ENCODE data around the gene FOXL1. TPM values are rescaled to one million over a fixed set of nuclear protein-coding genes. Genes with fewer than 3 reads are reported as not detected.

Gene FOXL1
- total RNA-seq, 1 donor from 2014 or later, result 0.07 TPM

DNA sequence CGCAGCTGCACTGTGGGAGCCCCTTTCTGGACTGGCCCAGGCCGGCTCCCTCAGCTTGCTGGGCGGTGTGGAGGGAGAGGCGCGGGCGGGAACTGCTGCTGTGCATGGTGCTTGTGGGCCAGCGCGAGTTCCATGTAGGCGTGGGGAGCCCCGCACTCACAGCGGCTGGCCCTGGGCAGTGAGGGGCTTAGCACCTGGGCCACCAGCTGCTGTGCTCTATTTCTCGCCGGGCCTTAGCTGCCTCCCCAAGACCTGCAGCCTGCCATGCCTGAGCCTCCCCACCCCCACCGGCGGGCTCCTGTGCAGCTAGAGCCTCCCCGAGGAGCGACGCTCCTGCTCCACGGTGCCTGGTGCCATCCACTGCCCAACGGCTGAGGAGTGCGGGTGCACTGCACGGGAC lies 25.0 kb upstream of the FOXL1 start:
- Histone ChIP-seq H3K27me3 (peaks cover 9% of the 10 kb centered on the region), H3K79me2 (ENCODE audit: low read depth) (peaks cover 15% of the 10 kb centered on the region), H3K36me3 (no peaks in the 10 kb centered on the region), H3K4me2 (no peak overlapping the region), H3K9ac (no peak overlapping the region), H2AFZ (replicated peaks) (no peak overlapping the region), H3K9me3 (ENCODE audit: low read depth) (no peaks in the 10 kb centered on the region), H3K4me1 (no peaks in the 10 kb centered on the region), H3F3A (ENCODE audit: low read depth) (no peaks in the 10 kb centered on the region), H4K20me1 (ENCODE audit: low read depth) (no peaks in the 10 kb centered on the region), H3K27ac (no peak overlapping the region), H3K4me3 (no peak overlapping the region)
- Mint-ChIP-seq H3K9me3 (no peaks in the 10 kb centered on the region), H3K27me3 (ENCODE audit: insufficient read depth, low read depth) (peaks cover 11% of the 10 kb centered on the region), H3K4me3 (no peak overlapping the region), H3K27ac (no peak overlapping the region), H3K36me3 (no peaks in the 10 kb centered on the region), H3K4me1 (peaks cover 23% of the 10 kb centered on the region)
- TF ChIP-seq, protein P1, sequence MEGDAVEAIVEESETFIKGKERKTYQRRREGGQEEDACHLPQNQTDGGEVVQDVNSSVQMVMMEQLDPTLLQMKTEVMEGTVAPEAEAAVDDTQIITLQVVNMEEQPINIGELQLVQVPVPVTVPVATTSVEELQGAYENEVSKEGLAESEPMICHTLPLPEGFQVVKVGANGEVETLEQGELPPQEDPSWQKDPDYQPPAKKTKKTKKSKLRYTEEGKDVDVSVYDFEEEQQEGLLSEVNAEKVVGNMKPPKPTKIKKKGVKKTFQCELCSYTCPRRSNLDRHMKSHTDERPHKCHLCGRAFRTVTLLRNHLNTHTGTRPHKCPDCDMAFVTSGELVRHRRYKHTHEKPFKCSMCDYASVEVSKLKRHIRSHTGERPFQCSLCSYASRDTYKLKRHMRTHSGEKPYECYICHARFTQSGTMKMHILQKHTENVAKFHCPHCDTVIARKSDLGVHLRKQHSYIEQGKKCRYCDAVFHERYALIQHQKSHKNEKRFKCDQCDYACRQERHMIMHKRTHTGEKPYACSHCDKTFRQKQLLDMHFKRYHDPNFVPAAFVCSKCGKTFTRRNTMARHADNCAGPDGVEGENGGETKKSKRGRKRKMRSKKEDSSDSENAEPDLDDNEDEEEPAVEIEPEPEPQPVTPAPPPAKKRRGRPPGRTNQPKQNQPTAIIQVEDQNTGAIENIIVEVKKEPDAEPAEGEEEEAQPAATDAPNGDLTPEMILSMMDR (IDR thresholded peaks at IDR 0.05), result no peak
- TF ChIP-seq EZH2 (IDR thresholded peaks at IDR 0.05), result no peak
- TF ChIP-seq EZH2phosphoT487 (IDR thresholded peaks at IDR 0.05), result no peak
- no peak for DNase-seq (ENCODE audit: low spot score)

DNA sequence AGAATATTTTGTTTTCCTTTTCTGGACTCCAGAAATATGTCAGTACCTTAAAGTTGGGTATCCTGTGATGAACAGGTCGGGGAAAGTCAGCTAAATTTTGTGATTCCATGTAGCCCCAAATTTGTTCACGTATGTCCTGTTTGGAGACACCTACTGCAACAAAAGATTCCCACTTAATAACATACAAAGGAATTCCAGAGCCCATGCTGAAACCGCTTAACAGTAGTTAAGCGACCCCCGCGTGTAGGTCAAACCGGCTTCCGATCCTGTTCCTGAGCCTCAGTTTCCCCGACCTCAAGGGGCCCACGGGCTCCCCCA lies 23.8 kb upstream of the FOXL1 start:
- Histone ChIP-seq H3K4me1 (no peaks in the 10 kb centered on the region), H4K20me1 (ENCODE audit: low read depth) (no peaks in the 10 kb centered on the region), H3K9me3 (ENCODE audit: low read depth) (no peaks in the 10 kb centered on the region), H3K4me3 (peak overlapping the region; percentile 73), H3K27me3 (peaks cover 13% of the 10 kb centered on the region), H3K36me3 (no peaks in the 10 kb centered on the region), H3K9ac (peak overlapping the region; percentile 86), H3K79me2 (ENCODE audit: low read depth) (peaks cover 15% of the 10 kb centered on the region), H3K4me2 (peak overlapping the region; percentile 93), H3F3A (ENCODE audit: low read depth) (no peaks in the 10 kb centered on the region), H2AFZ (replicated peaks) (peak overlapping the region; percentile 38), H3K27ac (peak overlapping the region; percentile 16)
- H3K27me3 Mint-ChIP-seq (ENCODE audit: insufficient read depth, low read depth), result peaks cover 9% of the 10 kb centered on the region
- H3K4me1 Mint-ChIP-seq, result peaks cover 23% of the 10 kb centered on the region
- TF ChIP-seq, protein P1 (IDR thresholded peaks at IDR 0.05), result no peak
- TF ChIP-seq EZH2 (IDR thresholded peaks at IDR 0.05) (no peak), EZH2phosphoT487 (IDR thresholded peaks at IDR 0.05) (no peak)
- no peak overlapping the region for H3K27ac Mint-ChIP-seq
- H3K9me3 Mint-ChIP-seq, result no peaks in the 10 kb centered on the region
- peak overlapping the region; percentile 89 for H3K4me3 Mint-ChIP-seq
- DNase-seq (ENCODE audit: low spot score), result peak; percentile 53
- H3K36me3 Mint-ChIP-seq, result no peaks in the 10 kb centered on the region

DNA sequence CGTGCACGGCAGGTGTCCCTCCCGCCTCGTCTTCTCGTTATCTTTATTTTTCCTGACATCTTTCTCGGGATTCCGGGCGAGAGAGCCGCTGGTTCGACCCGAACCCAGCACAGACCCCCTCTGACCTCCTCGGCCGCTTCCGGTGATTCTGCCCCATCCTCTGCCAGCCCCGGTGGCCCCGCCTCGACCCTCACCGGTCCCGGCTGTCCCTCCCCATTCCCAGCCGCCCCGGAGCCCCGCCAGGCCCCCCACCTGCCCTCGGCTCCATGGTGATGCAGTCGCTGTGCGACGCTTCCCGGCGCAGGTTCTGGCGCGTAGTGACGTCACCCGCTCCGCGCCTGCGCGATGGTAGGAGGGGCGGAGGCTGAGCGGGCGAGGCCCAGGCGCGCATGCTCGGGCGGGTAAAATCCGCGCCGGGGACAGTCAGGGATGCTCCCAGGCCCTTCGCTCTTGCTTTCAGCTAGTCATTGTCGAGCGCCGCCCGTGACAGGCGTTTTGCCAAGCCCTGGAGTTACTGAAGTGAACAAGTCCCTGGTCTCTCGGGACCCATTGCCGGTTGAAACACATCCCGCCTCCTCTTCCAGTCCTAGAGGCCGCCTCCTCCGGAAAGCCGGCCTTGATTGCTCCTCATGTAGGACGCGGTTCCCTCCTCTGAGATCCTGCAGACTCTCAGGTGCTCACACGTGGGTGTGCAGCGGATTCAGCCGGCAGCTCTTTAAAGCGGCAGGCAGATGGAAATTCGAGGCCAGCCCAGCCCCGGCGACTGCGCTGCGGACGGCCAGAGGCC lies 23.2 kb upstream of the FOXL1 start, which contains the start of gene MTHFSD:
Gene MTHFSD (minus strand): TSS at position 319 of the 787 bp plus-strand sequence. CDS start 51 bp downstream, at position 268.
- TF ChIP-seq EZH2phosphoT487 (IDR thresholded peaks at IDR 0.05), result no peak
- TF ChIP-seq, protein P1 (IDR thresholded peaks at IDR 0.05), result no peak
- no peak for TF ChIP-seq EZH2 (IDR thresholded peaks at IDR 0.05)
- H3F3A ChIP-seq (ENCODE audit: low read depth), result no peaks in the 10 kb centered on the region
- Mint-ChIP-seq H3K27ac (peak within 1 kb of the TSS; percentile 86), H3K9me3 (no peaks in the 10 kb centered on the region), H3K4me3 (peak within 1 kb of the TSS; percentile 89), H3K27me3 (ENCODE audit: insufficient read depth, low read depth) (peaks cover 11% of the 10 kb centered on the region), H3K4me1 (peaks cover 23% of the 10 kb centered on the region), H3K36me3 (no peaks in the 10 kb centered on the region)
- peak within 1 kb of the TSS; percentile 90 for H2AFZ ChIP-seq (replicated peaks)
- peak; percentile 97 for DNase-seq (ENCODE audit: low spot score)
- H3K9me3 ChIP-seq (ENCODE audit: low read depth), result no peaks in the 10 kb centered on the region
- peaks cover 15% of the 10 kb centered on the region for H3K79me2 ChIP-seq (ENCODE audit: low read depth)
- no peaks in the 10 kb centered on the region for H3K4me1 ChIP-seq
- no peaks in the 10 kb centered on the region for H3K36me3 ChIP-seq
- peak within 1 kb of the TSS; percentile 16 for H3K27ac ChIP-seq
- peak within 1 kb of the TSS; percentile 93 for H3K4me2 ChIP-seq
- peaks cover 13% of the 10 kb centered on the region for H3K27me3 ChIP-seq
- peak within 1 kb of the TSS; percentile 73 for H3K4me3 ChIP-seq
- H4K20me1 ChIP-seq (ENCODE audit: low read depth), result no peaks in the 10 kb centered on the region
- H3K9ac ChIP-seq, result peak within 1 kb of the TSS; percentile 86

All from neural progenitor cell (in vitro differentiated cells).